Loucy (cell line): ENCODE data around the gene GFRA1.

ENCODE experiments used
- H2AFZ ChIP-seq: fragments of 200-600 bp; sonication (generic); 2 replicates; pipeline ENCODE4 v1.6.0; 2016; ENCODE audit warnings: antibody characterized with exemption, mild to moderate bottlenecking, low read length, moderate library complexity
- H3F3A ChIP-seq: fragments of 200-600 bp; 2 replicates; pipeline ENCODE4 v1.6.0; 2016; ENCODE audit warnings: antibody characterized with exemption, low read depth, mild to moderate bottlenecking
- H3K27me3 ChIP-seq: fragments of 200-600 bp; sonication (generic); 2 replicates; pipeline ENCODE4 v1.6.1; 2014; ENCODE audit warnings: low read length, mild to moderate bottlenecking; ENCODE audit not compliant: insufficient read depth, poor library complexity, severe bottlenecking
- H3K36me3 ChIP-seq: fragments of 200-600 bp; sonication (generic); 2 replicates; pipeline ENCODE4 v1.6.1; 2016; ENCODE audit warnings: low read length; ENCODE audit not compliant: insufficient read depth
- H3K4me1 ChIP-seq: fragments of 200-600 bp; sonication (generic); 2 replicates; pipeline ENCODE4 v1.5.1; 2014; ENCODE audit warnings: low read length, mild to moderate bottlenecking; ENCODE audit not compliant: insufficient read depth, poor library complexity, severe bottlenecking
- H3K4me2 ChIP-seq: fragments of 200-600 bp; sonication (generic); 2 replicates; pipeline ENCODE4 v1.6.0; 2014; ENCODE audit warnings: antibody characterized with exemption, low read length, low read depth, mild to moderate bottlenecking; ENCODE audit not compliant: poor library complexity, severe bottlenecking
- H3K4me3 ChIP-seq: fragments of 200-600 bp; sonication (generic); 2 replicates; pipeline ENCODE4 v1.5.1; 2014; ENCODE audit warnings: low read length, mild to moderate bottlenecking, mixed read lengths; ENCODE audit not compliant: poor library complexity, severe bottlenecking
- H3K79me2 ChIP-seq: fragments of 200-600 bp; sonication (generic); 2 replicates; pipeline ENCODE4 v1.6.1; 2014; ENCODE audit warnings: low read length; ENCODE audit not compliant: insufficient read depth
- H3K9ac ChIP-seq: fragments of 200-600 bp; sonication (generic); 2 replicates; pipeline ENCODE4 v1.6.0; 2014; ENCODE audit warnings: mild to moderate bottlenecking, low read depth, low read length, moderate library complexity; ENCODE audit not compliant: poor library complexity, severe bottlenecking
- H3K9me2 ChIP-seq: fragments of 200-600 bp; sonication (generic); replicated peaks from 2 replicates; pipeline ENCODE4 v1.6.1; 2016; ENCODE audit warnings: low read depth, low read length, mixed read lengths
- H3K9me3 ChIP-seq: fragments of 200-600 bp; sonication (generic); 2 replicates; pipeline ENCODE4 v1.6.1; 2014; ENCODE audit warnings: mild to moderate bottlenecking, antibody characterized with exemption, low read length, low read depth; ENCODE audit not compliant: insufficient read depth
- H4K20me1 ChIP-seq: fragments of 200-600 bp; sonication (generic); 2 replicates; pipeline ENCODE4 v1.6.0; 2014; ENCODE audit warnings: antibody characterized with exemption, low read length, mild to moderate bottlenecking; ENCODE audit not compliant: insufficient read depth, poor library complexity, severe bottlenecking
- CTCF ChIP-seq: fragments of 200-600 bp; sonication (generic); conservative IDR thresholded peaks from 2 replicates; pipeline ENCODE4 v1.5.1; 2014; ENCODE audit warnings: mild to moderate bottlenecking, antibody characterized with exemption, low read length
- EZH2phosphoT487 ChIP-seq: fragments of 200-600 bp; IDR thresholded peaks from 2 replicates; pipeline ENCODE4 v1.6.1; 2018; ENCODE audit warnings: antibody characterized with exemption, mild to moderate bottlenecking, moderate library complexity, borderline replicate concordance

The GFRA1 gene

GRCh38 chr10:116281775-116282174, 8.8 kb upstream of the GFRA1 start:
- H3K9me2 ChIP-seq = no peaks in the 10 kb centered on the region
- H3K4me3 ChIP-seq = no peak overlapping the region
- no peaks in the 10 kb centered on the region for H3K9me3 ChIP-seq
- no peaks in the 10 kb centered on the region for H3F3A ChIP-seq
- no peaks in the 10 kb centered on the region for H4K20me1 ChIP-seq
- H3K9ac ChIP-seq = no peak overlapping the region
- no peaks in the 10 kb centered on the region for H3K27me3 ChIP-seq
- no peaks in the 10 kb centered on the region for H3K36me3 ChIP-seq
- peaks cover 1% of the 10 kb centered on the region for H3K4me1 ChIP-seq
- H3K4me2 ChIP-seq = no peak overlapping the region
- no peak overlapping the region for H2AFZ ChIP-seq
- no peak for TF ChIP-seq CTCF
- no peak for TF ChIP-seq EZH2phosphoT487
- H3K79me2 ChIP-seq = no peaks in the 10 kb centered on the region

DNA sequence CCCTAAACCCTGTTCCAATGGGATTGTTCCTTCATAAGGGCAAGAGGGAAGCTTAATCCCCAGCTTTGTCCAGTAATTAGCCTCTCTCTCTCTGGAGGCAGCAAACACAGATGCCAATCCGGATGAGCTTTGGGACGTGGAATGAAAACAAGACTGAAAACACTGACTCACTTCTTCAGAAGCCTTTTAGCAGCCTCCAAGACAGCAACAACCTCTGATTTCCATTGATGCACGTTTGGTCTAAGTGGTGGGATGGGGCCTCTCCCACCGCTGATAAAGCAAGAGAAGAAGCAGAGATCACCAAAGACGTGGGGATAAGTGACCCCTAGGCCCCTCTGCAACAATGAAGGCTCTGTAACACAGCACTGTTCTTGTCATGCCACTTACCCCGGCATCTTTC, 5.8 kb upstream of the GFRA1 start:
- Histone ChIP-seq H3K4me3 (no peak overlapping the region), H3K27me3 (no peaks in the 10 kb centered on the region), H3K9me3 (no peaks in the 10 kb centered on the region), H3K4me1 (no peaks in the 10 kb centered on the region), H4K20me1 (no peaks in the 10 kb centered on the region), H3K9me2 (no peaks in the 10 kb centered on the region), H3K9ac (no peak overlapping the region), H3F3A (no peaks in the 10 kb centered on the region), H2AFZ (no peak overlapping the region), H3K79me2 (no peaks in the 10 kb centered on the region), H3K4me2 (no peak overlapping the region), H3K36me3 (no peaks in the 10 kb centered on the region)
- TF ChIP-seq EZH2phosphoT487 (no peak), CTCF (no peak)

GRCh38 chr10:116276981-116277380, 4.0 kb upstream of the GFRA1 start:
- Histone ChIP-seq H3K27me3 (no peaks in the 10 kb centered on the region), H3K4me2 (no peak overlapping the region), H3K4me3 (no peak overlapping the region), H4K20me1 (no peaks in the 10 kb centered on the region), H3K9ac (no peak overlapping the region), H3K9me2 (no peaks in the 10 kb centered on the region), H2AFZ (no peak overlapping the region), H3F3A (no peaks in the 10 kb centered on the region), H3K79me2 (peaks cover 14% of the 10 kb centered on the region; the same call in 1 of the 2 replicates), H3K4me1 (no peaks in the 10 kb centered on the region), H3K9me3 (no peaks in the 10 kb centered on the region), H3K36me3 (no peaks in the 10 kb centered on the region)
- TF ChIP-seq CTCF = no peak
- TF ChIP-seq EZH2phosphoT487 = no peak
